Measurements from ENCODE around the gene BEST4. TPM values are rescaled to one million over a fixed set of nuclear protein-coding genes. Genes with fewer than 3 reads are reported as not detected.
A peak's percentile ranks its signal among the peaks of the same experiment; 100 is the strongest.

BEST4 gene
- total and polyA plus RNA-seq, 2 of the 13 experiments (the other 11 are each of a cell fraction or from before 2014, with no cell fraction given) = 0.77 to 1.4 TPM

- peak; percentile 45; the same call in 1 of the 2 replicates for TF ChIP-seq MLX (CRISPR knock-in tag; IDR thresholded peaks at IDR 0.05)
- no peak for TF ChIP-seq SETDB1 (CRISPR knock-in tag; IDR thresholded peaks at IDR 0.05; ENCODE audit: borderline replicate concordance)
- TF ChIP-seq CAMTA2 (CRISPR knock-in tag; IDR thresholded peaks at IDR 0.05; ENCODE audit: borderline replicate concordance) = peak; percentile 60; the same call in 1 of the 2 replicates
- peak; percentile 28; the same call in 1 of the 2 replicates for TF ChIP-seq MAX (IDR thresholded peaks at IDR 0.05)
- TF ChIP-seq ETV6 (CRISPR knock-in tag; conservative IDR thresholded peaks at IDR 0.05) = peak; percentile 25; the same call in 1 of the 2 replicates
- peak; percentile 56; the same call in 1 of the 2 replicates for TF ChIP-seq MLXIP (CRISPR knock-in tag; IDR thresholded peaks at IDR 0.05; ENCODE audit: borderline replicate concordance)
- TF ChIP-seq RXRA (CRISPR knock-in tag; IDR thresholded peaks at IDR 0.05) = no peak; the same call in none of the 2 replicates
- TF ChIP-seq STAT6 (CRISPR knock-in tag; IDR thresholded peaks at IDR 0.05; ENCODE audit: borderline replicate concordance) = peak; percentile 69; the same call in 1 of the 2 replicates
- TF ChIP-seq ZBTB34 (CRISPR knock-in tag; IDR thresholded peaks at IDR 0.05) = peak; percentile 54; the same call in 1 of the 2 replicates
- no peak for TF ChIP-seq CREB1 (IDR thresholded peaks at IDR 0.05)
- TF ChIP-seq CREB1 (CRISPR knock-in tag; IDR thresholded peaks at IDR 0.05) = peak; percentile 87
- no peak; the same call in 1 of the 2 replicates for TF ChIP-seq SRF (IDR thresholded peaks at IDR 0.05; ENCODE audit: low read depth, low read length)
- TF ChIP-seq ATF5 (CRISPR knock-in tag; IDR thresholded peaks at IDR 0.05; ENCODE audit: low read depth) = peak; percentile 61; the same call in 1 of the 2 replicates
- peak; percentile 53; the same call in 1 of the 2 replicates for TF ChIP-seq BCL3 (CRISPR knock-in tag; IDR thresholded peaks at IDR 0.05)
- TF ChIP-seq DDIT3 (CRISPR knock-in tag; IDR thresholded peaks at IDR 0.05) = no peak
Observed at GRCh38 chr1:44819608-44820327, 31.8 kb upstream of the BEST4 start (continued).

Measured in HepG2 (cell line).